ENCODE measurements around the gene AKT2. TPM values are rescaled to one million over a fixed set of nuclear protein-coding genes. Genes with fewer than 3 reads are reported as not detected.

Gene AKT2
- total and polyA plus RNA-seq, 3 donors from 2014 or later, result 154 to 229 (median 195) TPM

GRCh38 chr19:40313229-40313983 lies 28.3 kb upstream of the AKT2 start:
- Histone ChIP-seq H3K27me3 (no peaks in the 10 kb centered on the region), H3K4me1 (no peaks in the 10 kb centered on the region), H3K9me3 (no peaks in the 10 kb centered on the region), H3K36me3 (ENCODE audit: low read depth, missing control alignments) (no peaks in the 10 kb centered on the region), H3K4me3 (no peak overlapping the region), H3K27ac (no peak overlapping the region)
- TF ChIP-seq CTCF (IDR thresholded peaks at IDR 0.05) (no peak), POLR2A (IDR thresholded peaks at IDR 0.05) (no peak)
- no peak for DNase-seq
- intact Hi-C loops (cut with DNase I; ENCODE audit: low total_unique reads), result no loop called here
- WGBS, 2 donors, result 89 to 93% methylated on average over 9 of the region's 9 CpGs

- DNase-seq, result no peak
- Histone ChIP-seq H3K27me3 (no peaks in the 10 kb centered on the region), H3K27ac (no peak overlapping the region), H3K9me3 (no peaks in the 10 kb centered on the region), H3K4me3 (no peak overlapping the region), H3K4me1 (no peaks in the 10 kb centered on the region), H3K36me3 (ENCODE audit: low read depth, missing control alignments) (no peaks in the 10 kb centered on the region)
- 85 to 100% methylated on average over 2 of the region's 2 CpGs for WGBS, 2 donors
- intact Hi-C loops (cut with DNase I; ENCODE audit: low total_unique reads), result no loop called here
- no peak for TF ChIP-seq CTCF (IDR thresholded peaks at IDR 0.05)
- TF ChIP-seq POLR2A (IDR thresholded peaks at IDR 0.05), result no peak
Measured at GRCh38 chr19:40312533-40312932, 27.4 kb upstream of the AKT2 start.

GRCh38 chr19:40309666-40310065 lies 24.5 kb upstream of the AKT2 start:
- WGBS, 2 donors, result 79 to 88% methylated on average over 1 of the region's 1 CpG
- no peaks in the 10 kb centered on the region for H3K9me3 ChIP-seq
- intact Hi-C loops (cut with DNase I; ENCODE audit: low total_unique reads), result no loop called here

GRCh38 chr19:40305403-40305802 lies 20.3 kb upstream of the AKT2 start:
- intact Hi-C loops (cut with DNase I; ENCODE audit: low total_unique reads), result no loop called here
- Histone ChIP-seq H3K4me1 (no peaks in the 10 kb centered on the region), H3K4me3 (no peak overlapping the region), H3K36me3 (ENCODE audit: low read depth, missing control alignments) (no peaks in the 10 kb centered on the region), H3K27ac (no peak overlapping the region), H3K27me3 (no peaks in the 10 kb centered on the region), H3K9me3 (no peaks in the 10 kb centered on the region)
- 21 to 28% methylated on average over 5 of the region's 5 CpGs for WGBS, 2 donors
- no peak for TF ChIP-seq POLR2A (IDR thresholded peaks at IDR 0.05)
- TF ChIP-seq CTCF (IDR thresholded peaks at IDR 0.05), result peak; percentile 68 to 83 (median 81)
- peak; percentile 85 for DNase-seq

More at GRCh38 chr19:40309666-40310065, 24.5 kb upstream of the AKT2 start:
- H3K4me3 ChIP-seq, result no peak overlapping the region
- no peak for DNase-seq
- TF ChIP-seq POLR2A (IDR thresholded peaks at IDR 0.05) (no peak), CTCF (IDR thresholded peaks at IDR 0.05) (no peak)
- H3K4me1 ChIP-seq, result no peaks in the 10 kb centered on the region
- no peaks in the 10 kb centered on the region for H3K36me3 ChIP-seq (ENCODE audit: low read depth, missing control alignments)
- H3K27ac ChIP-seq, result no peak overlapping the region
- H3K27me3 ChIP-seq, result no peaks in the 10 kb centered on the region

- no peak for TF ChIP-seq CTCF (IDR thresholded peaks at IDR 0.05)
- TF ChIP-seq POLR2A (IDR thresholded peaks at IDR 0.05), result no peak
- no peaks in the 10 kb centered on the region for H3K27me3 ChIP-seq
- no peak overlapping the region for H3K4me3 ChIP-seq
- WGBS, 2 donors, result 63 to 70% methylated on average over 4 of the region's 4 CpGs
- H3K36me3 ChIP-seq (ENCODE audit: low read depth, missing control alignments), result no peaks in the 10 kb centered on the region
- H3K4me1 ChIP-seq, result no peaks in the 10 kb centered on the region
- H3K27ac ChIP-seq, result no peak overlapping the region
- no peak for DNase-seq
- no peaks in the 10 kb centered on the region for H3K9me3 ChIP-seq
- intact Hi-C loops (cut with DNase I; ENCODE audit: low total_unique reads), result no loop called here
Measured at GRCh38 chr19:40304306-40304705, 19.2 kb upstream of the AKT2 start.
